ENCODE results near the gene UNC5B. TPM values are rescaled to one million over a fixed set of nuclear protein-coding genes. Genes with fewer than 3 reads are reported as not detected.

UNC5B gene
- total RNA-seq, 1 donor = 135 TPM

DNA sequence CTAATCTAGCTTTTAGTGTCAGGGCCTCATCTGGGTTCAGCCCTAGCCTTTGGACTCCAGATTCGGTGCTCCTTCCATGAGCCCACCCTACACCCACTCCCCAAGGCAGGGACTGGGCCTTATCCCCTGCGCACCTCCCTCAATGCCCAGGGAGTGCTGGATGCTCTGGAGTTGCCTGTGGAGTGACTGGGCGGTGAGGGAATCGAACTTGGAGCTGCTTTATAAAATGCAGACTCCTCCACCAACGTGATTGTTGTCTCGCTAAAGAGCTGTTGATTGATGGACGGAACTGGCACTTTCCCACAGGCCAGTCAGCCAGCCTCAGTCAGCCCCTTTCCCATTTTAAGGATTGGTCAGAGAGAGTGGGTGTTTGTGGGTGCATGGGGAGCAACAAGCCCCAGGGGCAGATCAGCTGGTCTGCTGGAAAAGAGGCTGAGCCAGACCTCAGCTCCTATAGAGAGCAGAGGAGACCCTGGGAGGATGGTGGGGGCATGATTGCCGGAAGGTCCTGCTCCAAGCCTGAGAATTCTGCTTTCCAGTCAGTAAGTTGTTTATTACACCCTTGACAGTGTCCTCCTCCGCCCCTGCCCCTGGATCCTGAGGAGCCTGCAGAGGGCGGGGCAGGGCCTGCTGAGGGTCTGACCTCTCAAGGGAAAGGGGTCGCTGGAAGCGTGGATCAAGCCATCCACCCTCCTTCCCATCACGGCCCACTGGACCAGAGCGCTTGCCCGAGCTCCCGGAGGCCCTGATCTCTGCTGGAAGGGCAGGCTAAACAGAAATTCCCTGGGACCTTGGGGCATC lies 16.7 kb downstream of the UNC5B start:
- TF ChIP-seq, protein P1, sequence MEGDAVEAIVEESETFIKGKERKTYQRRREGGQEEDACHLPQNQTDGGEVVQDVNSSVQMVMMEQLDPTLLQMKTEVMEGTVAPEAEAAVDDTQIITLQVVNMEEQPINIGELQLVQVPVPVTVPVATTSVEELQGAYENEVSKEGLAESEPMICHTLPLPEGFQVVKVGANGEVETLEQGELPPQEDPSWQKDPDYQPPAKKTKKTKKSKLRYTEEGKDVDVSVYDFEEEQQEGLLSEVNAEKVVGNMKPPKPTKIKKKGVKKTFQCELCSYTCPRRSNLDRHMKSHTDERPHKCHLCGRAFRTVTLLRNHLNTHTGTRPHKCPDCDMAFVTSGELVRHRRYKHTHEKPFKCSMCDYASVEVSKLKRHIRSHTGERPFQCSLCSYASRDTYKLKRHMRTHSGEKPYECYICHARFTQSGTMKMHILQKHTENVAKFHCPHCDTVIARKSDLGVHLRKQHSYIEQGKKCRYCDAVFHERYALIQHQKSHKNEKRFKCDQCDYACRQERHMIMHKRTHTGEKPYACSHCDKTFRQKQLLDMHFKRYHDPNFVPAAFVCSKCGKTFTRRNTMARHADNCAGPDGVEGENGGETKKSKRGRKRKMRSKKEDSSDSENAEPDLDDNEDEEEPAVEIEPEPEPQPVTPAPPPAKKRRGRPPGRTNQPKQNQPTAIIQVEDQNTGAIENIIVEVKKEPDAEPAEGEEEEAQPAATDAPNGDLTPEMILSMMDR (IDR thresholded peaks at IDR 0.05; ENCODE audit: extremely low read depth, low read depth, low read length) = no peak
- H3K4me3 ChIP-seq (ENCODE audit: insufficient read depth, low read length) = no peak overlapping the region
- no peak overlapping the region for H3K4me2 ChIP-seq (ENCODE audit: insufficient read depth, low read length)
- no peaks in the 10 kb centered on the region for H3K27me3 ChIP-seq (ENCODE audit: insufficient read depth, low read length)
- H3K36me3 ChIP-seq (ENCODE audit: insufficient read depth, low read length) = no peaks in the 10 kb centered on the region
- peaks cover 26% of the 10 kb centered on the region for H3K79me2 ChIP-seq (ENCODE audit: insufficient read depth, low read length)
- no peak overlapping the region for H2AFZ ChIP-seq (ENCODE audit: low read length)
- H3K9me3 ChIP-seq (ENCODE audit: low read depth, low read length) = no peaks in the 10 kb centered on the region
- no peak overlapping the region for H3K27ac ChIP-seq (ENCODE audit: low read depth, low read length)
- peaks cover 19% of the 10 kb centered on the region for H4K20me1 ChIP-seq (ENCODE audit: insufficient read depth, low read length)
- peaks cover 33% of the 10 kb centered on the region for H3K4me1 ChIP-seq (ENCODE audit: insufficient read depth, low read length)
- peak; percentile 47 for DNase-seq (ENCODE audit: insufficient read length, low spot score, missing footprints)

DNA sequence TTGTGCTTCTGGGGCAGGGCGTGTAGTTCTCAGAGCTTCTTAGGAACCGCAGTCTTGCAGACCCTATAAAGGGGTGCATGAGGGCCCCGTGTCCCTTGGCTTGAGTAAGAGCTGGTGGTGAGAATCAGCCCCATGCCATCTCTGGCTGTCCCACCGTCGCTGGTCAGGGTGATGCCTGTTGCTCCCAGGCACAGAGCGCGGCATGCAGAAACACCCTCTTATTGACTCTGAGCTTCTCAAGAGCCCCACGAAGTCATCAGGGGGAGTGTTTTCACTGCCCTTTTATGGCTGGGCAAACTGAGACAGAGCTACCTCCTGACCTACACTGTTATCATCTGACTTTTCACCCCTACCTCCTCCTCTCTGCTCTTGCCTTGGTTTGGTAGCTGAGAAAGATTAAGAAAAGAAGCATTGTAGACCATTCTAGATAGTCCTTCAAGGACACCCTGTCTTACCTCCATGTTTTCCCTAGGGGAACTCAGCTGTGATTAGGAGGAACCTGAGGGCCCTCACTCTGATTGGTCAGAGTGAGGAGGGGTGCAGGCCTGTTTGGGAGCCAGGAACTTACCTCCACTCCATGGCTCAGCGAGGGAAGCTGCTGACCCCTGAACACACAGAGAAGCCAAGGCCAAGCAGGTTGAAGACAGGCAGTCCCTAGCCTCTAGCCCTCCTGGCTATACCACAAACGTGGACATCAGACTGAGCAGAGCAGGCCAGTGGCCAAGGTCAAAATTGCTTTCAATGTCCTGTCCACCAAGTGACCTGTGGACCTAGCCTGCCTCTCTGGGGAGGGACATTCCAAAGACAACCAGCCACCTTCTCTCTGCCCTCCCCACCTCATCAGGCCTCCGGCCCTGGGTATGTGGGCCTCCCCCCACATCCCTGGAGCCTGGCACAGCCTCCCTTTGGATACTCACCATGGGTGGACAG lies 17.6 kb downstream of the UNC5B start:
- no peak overlapping the region for H3K4me2 ChIP-seq (ENCODE audit: insufficient read depth, low read length)
- no peaks in the 10 kb centered on the region for H3K27me3 ChIP-seq (ENCODE audit: insufficient read depth, low read length)

DNA sequence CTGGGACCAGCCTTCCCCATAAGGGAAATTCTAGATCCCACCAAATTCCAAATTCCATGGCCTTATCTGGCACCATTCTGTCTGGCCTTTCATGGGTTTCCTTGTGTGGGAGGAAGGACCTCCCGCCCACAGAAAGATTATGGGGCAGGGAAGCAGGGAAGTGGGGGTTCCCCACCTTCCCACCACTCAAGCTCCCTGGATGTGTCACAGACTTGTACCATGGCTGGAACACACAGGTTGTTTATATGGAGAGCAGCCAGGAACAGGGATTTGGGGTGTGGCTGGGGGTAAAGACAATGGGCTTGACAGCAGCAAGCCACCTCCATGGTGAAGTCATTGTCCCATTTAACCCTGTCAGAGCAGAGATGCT lies 18.3 kb downstream of the UNC5B start:
- Histone ChIP-seq H3K4me3 (ENCODE audit: insufficient read depth, low read length) (no peak overlapping the region), H3K27me3 (ENCODE audit: insufficient read depth, low read length) (no peaks in the 10 kb centered on the region), H4K20me1 (ENCODE audit: insufficient read depth, low read length) (peaks cover 16% of the 10 kb centered on the region), H3K4me1 (ENCODE audit: insufficient read depth, low read length) (peaks cover 49% of the 10 kb centered on the region), H3K79me2 (ENCODE audit: insufficient read depth, low read length) (peaks cover 17% of the 10 kb centered on the region), H3K36me3 (ENCODE audit: insufficient read depth, low read length) (no peaks in the 10 kb centered on the region), H2AFZ (ENCODE audit: low read length) (no peak overlapping the region), H3K4me2 (ENCODE audit: insufficient read depth, low read length) (no peak overlapping the region), H3K9me3 (ENCODE audit: low read depth, low read length) (no peaks in the 10 kb centered on the region), H3K27ac (ENCODE audit: low read depth, low read length) (no peak overlapping the region)
- peak; percentile 54 for DNase-seq (ENCODE audit: insufficient read length, low spot score, missing footprints)
- TF ChIP-seq, protein P1 (IDR thresholded peaks at IDR 0.05; ENCODE audit: extremely low read depth, low read depth, low read length) = no peak

More for the DNA sequence above, 17.6 kb downstream of the UNC5B start:
- H3K4me3 ChIP-seq (ENCODE audit: insufficient read depth, low read length) = no peak overlapping the region
- no peak overlapping the region for H3K27ac ChIP-seq (ENCODE audit: low read depth, low read length)
- no peaks in the 10 kb centered on the region for H3K9me3 ChIP-seq (ENCODE audit: low read depth, low read length)
- peaks cover 23% of the 10 kb centered on the region for H3K79me2 ChIP-seq (ENCODE audit: insufficient read depth, low read length)
- peaks cover 42% of the 10 kb centered on the region for H3K4me1 ChIP-seq (ENCODE audit: insufficient read depth, low read length)
- H3K36me3 ChIP-seq (ENCODE audit: insufficient read depth, low read length) = no peaks in the 10 kb centered on the region
- TF ChIP-seq, protein P1 (IDR thresholded peaks at IDR 0.05; ENCODE audit: extremely low read depth, low read depth, low read length) = no peak
- H2AFZ ChIP-seq (ENCODE audit: low read length) = no peak overlapping the region
- H4K20me1 ChIP-seq (ENCODE audit: insufficient read depth, low read length) = peaks cover 16% of the 10 kb centered on the region
- peak; percentile 34 for DNase-seq (ENCODE audit: insufficient read length, low spot score, missing footprints)

DNA sequence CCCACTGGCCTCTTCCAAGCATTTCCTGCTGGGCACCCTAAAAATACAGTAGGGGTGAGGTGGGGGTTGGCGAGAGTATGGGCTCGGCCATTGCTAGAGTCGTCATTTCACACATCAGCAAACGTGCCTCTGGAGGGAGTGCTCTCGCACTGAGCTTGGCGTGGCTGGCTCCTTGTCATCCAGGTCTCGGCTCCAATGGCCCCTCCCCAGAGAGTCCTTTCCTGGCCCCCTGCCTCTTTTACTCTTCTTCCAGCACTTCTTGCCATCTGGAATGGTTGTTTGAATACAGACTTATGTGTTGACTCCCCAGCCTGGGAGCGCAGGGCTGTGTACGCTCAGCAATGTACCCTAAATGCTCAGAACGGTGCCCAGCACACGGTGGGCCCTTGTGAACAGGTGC lies 18.8 kb downstream of the UNC5B start:
- Histone ChIP-seq H3K36me3 (ENCODE audit: insufficient read depth, low read length) (no peaks in the 10 kb centered on the region), H3K4me2 (ENCODE audit: insufficient read depth, low read length) (no peak overlapping the region), H3K79me2 (ENCODE audit: insufficient read depth, low read length) (peaks cover 16% of the 10 kb centered on the region), H3K9me3 (ENCODE audit: low read depth, low read length) (no peaks in the 10 kb centered on the region), H3K27me3 (ENCODE audit: insufficient read depth, low read length) (no peaks in the 10 kb centered on the region), H2AFZ (ENCODE audit: low read length) (no peak overlapping the region), H3K4me1 (ENCODE audit: insufficient read depth, low read length) (peaks cover 55% of the 10 kb centered on the region), H3K27ac (ENCODE audit: low read depth, low read length) (no peak overlapping the region), H4K20me1 (ENCODE audit: insufficient read depth, low read length) (peaks cover 16% of the 10 kb centered on the region), H3K4me3 (ENCODE audit: insufficient read depth, low read length) (no peak overlapping the region)
- TF ChIP-seq, protein P1 (IDR thresholded peaks at IDR 0.05; ENCODE audit: extremely low read depth, low read depth, low read length) = no peak
- no peak for DNase-seq (ENCODE audit: insufficient read length, low spot score, missing footprints)
